ENCODE measurements around the gene DIPK2B.

- TF ChIP-seq, protein P1, sequence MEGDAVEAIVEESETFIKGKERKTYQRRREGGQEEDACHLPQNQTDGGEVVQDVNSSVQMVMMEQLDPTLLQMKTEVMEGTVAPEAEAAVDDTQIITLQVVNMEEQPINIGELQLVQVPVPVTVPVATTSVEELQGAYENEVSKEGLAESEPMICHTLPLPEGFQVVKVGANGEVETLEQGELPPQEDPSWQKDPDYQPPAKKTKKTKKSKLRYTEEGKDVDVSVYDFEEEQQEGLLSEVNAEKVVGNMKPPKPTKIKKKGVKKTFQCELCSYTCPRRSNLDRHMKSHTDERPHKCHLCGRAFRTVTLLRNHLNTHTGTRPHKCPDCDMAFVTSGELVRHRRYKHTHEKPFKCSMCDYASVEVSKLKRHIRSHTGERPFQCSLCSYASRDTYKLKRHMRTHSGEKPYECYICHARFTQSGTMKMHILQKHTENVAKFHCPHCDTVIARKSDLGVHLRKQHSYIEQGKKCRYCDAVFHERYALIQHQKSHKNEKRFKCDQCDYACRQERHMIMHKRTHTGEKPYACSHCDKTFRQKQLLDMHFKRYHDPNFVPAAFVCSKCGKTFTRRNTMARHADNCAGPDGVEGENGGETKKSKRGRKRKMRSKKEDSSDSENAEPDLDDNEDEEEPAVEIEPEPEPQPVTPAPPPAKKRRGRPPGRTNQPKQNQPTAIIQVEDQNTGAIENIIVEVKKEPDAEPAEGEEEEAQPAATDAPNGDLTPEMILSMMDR (CRISPR knock-in tag; IDR thresholded peaks at IDR 0.05): no peak
- no peak for TF ChIP-seq NFE2L1 (CRISPR knock-in tag; IDR thresholded peaks at IDR 0.05; ENCODE audit: borderline replicate concordance)
- TF ChIP-seq TEF (CRISPR knock-in tag; IDR thresholded peaks at IDR 0.05): no peak
- TF ChIP-seq ZNF3 (CRISPR knock-in tag; IDR thresholded peaks at IDR 0.05): no peak
- no peak for TF ChIP-seq EZH2 (conservative IDR thresholded peaks at IDR 0.05; ENCODE audit: low read depth, low read length)
- TF ChIP-seq KDM1A (CRISPR knock-in tag; IDR thresholded peaks at IDR 0.05): no peak
- TF ChIP-seq JARID2 (CRISPR knock-in tag; IDR thresholded peaks at IDR 0.05; ENCODE audit: insufficient replicate concordance): no peak
- TF ChIP-seq PRDM15 (CRISPR knock-in tag; IDR thresholded peaks at IDR 0.05): no peak
- no peak for TF ChIP-seq CBX2 (IDR thresholded peaks at IDR 0.05; ENCODE audit: low read depth, low read length)
- TF ChIP-seq CBX2 (CRISPR knock-in tag; IDR thresholded peaks at IDR 0.05; ENCODE audit: low read depth): no peak
- TF ChIP-seq TCF7L2 (IDR thresholded peaks at IDR 0.05; ENCODE audit: low read depth, low read length): no peak
- no peak for TF ChIP-seq MAFK (conservative IDR thresholded peaks at IDR 0.05 in 1 of 2, IDR thresholded peaks at IDR 0.05 in 1 of 2; ENCODE audit: low read length in 2 of 2)
- TF ChIP-seq ZNF558 (CRISPR knock-in tag; IDR thresholded peaks at IDR 0.05; ENCODE audit: borderline replicate concordance): no peak
- no peak for TF ChIP-seq TCF12 (IDR thresholded peaks at IDR 0.05)
- no peak for TF ChIP-seq TCF12 (CRISPR knock-in tag; IDR thresholded peaks at IDR 0.05)
- TF ChIP-seq ZNF496 (CRISPR knock-in tag; IDR thresholded peaks at IDR 0.05; ENCODE audit: insufficient replicate concordance): no peak
These were observed 9.3 kb downstream of the DIPK2B start for GRCh38 chrX:45191383-45191782.
